ENCODE data around the gene ADGRF3.
"Not testable (repeated sequence)": the region's sequence is repeated elsewhere in the genome, so short reads cannot be mapped to it uniquely, and the experiment has no call there.

The ADGRF3 gene

DNA sequence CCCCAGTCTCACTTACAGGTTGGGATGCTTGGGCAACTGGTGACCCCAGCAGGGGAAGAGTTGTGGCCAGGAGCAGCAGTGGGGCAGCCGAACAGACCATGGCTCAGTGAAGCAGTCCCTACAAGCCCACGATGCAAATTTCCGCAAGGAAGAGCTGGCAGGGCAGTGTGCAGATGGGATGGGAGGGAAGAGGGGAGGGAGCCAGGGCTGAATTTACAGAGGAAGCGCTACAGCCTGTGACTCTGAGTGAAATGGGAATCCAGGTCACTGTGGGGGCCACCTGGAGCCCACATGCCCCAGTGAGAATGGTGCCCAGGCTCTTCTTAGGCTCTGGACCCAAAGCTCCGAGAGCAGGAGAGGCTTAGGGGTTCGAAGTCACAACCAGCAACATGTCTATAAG lies 27.6 kb downstream of the ADGRF3 start:
- H3K9me3 ChIP-seq, result no peaks in the 10 kb centered on the region
- H3K27me3 ChIP-seq, result no peaks in the 10 kb centered on the region
- H3K36me3 ChIP-seq, result no peaks in the 10 kb centered on the region
- no peaks in the 10 kb centered on the region for H3K4me1 ChIP-seq
- no peak overlapping the region for H3K4me2 ChIP-seq
- no peaks in the 10 kb centered on the region for H4K20me1 ChIP-seq
- H3K4me3 ChIP-seq, result no peak overlapping the region
- 0 out of 2 replicates have a peak overlapping the region, but pooled peaks have one; percentile 13 for H3K27ac ChIP-seq
- TF ChIP-seq Cebpa-rat (IDR thresholded peaks at IDR 0.05), result no peak
- no peak overlapping the region for H3K9ac ChIP-seq

DNA sequence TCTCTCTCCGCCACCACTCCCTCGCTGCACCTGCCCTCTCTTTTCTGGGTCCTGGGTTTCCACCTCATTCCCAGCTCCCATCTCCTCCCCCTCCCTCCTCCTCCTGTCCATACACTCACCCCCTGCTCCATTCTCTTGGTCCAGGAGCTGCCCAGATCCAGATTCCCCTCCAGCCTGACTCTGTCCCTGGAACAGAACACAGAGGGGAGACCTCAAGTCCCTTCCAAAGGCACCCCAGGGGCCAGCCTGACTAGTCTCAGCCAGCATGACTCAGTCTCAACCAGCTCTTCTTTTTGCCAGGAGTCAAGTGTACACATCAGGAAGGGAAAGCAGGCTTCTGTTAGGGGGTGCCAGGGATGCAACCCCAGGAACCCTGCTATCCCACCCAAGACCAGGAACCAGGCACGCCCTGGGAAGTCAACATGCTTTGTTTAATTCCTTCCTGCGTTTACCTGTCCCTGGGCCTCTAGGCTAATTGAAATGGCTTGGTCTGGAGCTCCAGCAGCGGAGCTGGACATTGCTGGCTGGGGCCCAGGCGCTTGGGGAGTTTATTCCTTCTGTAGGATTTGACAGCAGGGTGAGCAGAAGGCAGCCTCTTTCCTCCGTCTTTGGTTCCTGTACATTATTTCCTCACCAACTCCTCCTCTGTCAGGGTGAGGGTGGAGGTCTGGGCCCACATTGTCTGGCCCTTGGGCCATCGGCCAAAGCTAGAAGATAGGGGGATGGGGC lies 29.0 kb downstream of the ADGRF3 start:
- H3K4me2 ChIP-seq, result no peak overlapping the region
- no peak overlapping the region for H3K27ac ChIP-seq
- no peak overlapping the region for H3K4me3 ChIP-seq
- no peaks in the 10 kb centered on the region for H3K27me3 ChIP-seq
- H3K9me3 ChIP-seq, result no peaks in the 10 kb centered on the region
- H4K20me1 ChIP-seq, result no peaks in the 10 kb centered on the region
- no peak for TF ChIP-seq Cebpa-rat (IDR thresholded peaks at IDR 0.05)
- no peaks in the 10 kb centered on the region for H3K36me3 ChIP-seq
- H3K9ac ChIP-seq, result no peak overlapping the region
- no peaks in the 10 kb centered on the region for H3K4me1 ChIP-seq

DNA sequence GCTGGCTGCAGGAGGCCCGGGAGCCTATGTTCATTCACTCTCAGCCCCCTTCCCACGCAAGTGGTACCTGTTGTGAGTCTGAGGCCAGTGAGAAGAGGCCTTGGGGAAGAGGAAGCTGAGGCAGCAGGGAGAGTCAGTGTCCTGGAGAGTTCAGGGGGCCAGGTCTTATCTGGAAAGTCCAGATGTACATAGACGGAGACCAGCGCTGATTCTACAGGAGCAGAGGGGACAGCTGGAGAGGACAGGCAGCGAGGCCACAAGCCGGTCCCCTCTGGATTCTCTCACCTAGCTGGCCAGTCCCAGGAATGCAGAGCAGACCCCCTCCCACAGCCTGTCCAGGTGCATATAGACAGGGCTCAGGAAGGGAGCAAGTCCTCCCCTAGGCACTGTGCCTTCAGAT lies 29.7 kb downstream of the ADGRF3 start:
- Histone ChIP-seq H3K9me3 (no peaks in the 10 kb centered on the region), H3K4me2 (no peak overlapping the region), H3K27me3 (no peaks in the 10 kb centered on the region), H3K36me3 (no peaks in the 10 kb centered on the region), H3K27ac (no peak overlapping the region), H3K4me3 (no peak overlapping the region), H3K9ac (no peak overlapping the region), H3K4me1 (no peaks in the 10 kb centered on the region), H4K20me1 (no peaks in the 10 kb centered on the region)
- no peak for TF ChIP-seq Cebpa-rat (IDR thresholded peaks at IDR 0.05)

DNA sequence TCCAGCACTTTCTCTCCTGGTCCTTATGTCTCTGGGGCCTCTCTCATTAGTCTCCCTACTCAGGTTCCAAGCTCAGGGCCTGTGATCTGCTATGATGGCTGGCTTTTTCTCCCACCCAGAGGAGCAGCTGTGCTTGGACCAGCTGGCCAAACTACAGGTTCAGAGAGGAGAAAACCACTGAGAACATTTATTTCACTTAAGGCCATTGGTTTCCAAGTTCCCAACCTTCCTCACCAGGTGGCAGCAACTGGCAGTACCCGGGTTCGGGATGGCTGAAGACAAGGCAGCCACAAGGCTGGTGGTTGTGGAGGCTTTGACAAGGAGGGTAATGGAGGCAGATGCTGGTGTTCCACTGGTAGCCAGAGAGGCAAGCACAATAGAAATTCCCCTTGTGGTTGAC lies 30.5 kb downstream of the ADGRF3 start:
- no peak overlapping the region for H3K4me2 ChIP-seq
- no peak overlapping the region for H3K4me3 ChIP-seq
- no peaks in the 10 kb centered on the region for H4K20me1 ChIP-seq
- no peaks in the 10 kb centered on the region for H3K36me3 ChIP-seq
- H3K27ac ChIP-seq, result no peak overlapping the region
- H3K9me3 ChIP-seq, result no peaks in the 10 kb centered on the region
- no peaks in the 10 kb centered on the region for H3K4me1 ChIP-seq
- no peak for TF ChIP-seq Cebpa-rat (IDR thresholded peaks at IDR 0.05)
- H3K27me3 ChIP-seq, result no peaks in the 10 kb centered on the region
- no peak overlapping the region for H3K9ac ChIP-seq

DNA sequence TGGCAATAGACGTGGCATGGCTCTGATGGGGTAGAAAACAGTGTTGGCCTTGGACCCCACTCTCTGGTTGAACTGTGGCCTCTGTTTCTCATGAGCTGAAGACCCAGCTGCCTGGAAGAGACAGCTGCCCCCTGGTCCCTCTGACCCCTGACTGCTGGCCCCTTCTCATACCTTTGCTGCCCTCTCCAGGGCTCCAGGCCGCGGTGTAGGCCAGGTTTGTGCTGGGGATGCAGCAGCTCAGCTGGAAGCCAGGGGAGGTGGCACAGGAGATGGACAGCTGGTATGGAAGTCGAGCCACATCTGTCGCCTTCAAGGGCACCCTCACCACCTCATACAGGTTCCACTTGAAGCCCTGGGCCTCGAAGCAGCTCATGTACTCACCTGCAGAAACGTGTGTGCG lies 32.3 kb downstream of the ADGRF3 start:
- Histone ChIP-seq H3K9me3 (no peaks in the 10 kb centered on the region), H3K4me1 (no peaks in the 10 kb centered on the region), H3K36me3 (no peaks in the 10 kb centered on the region), H3K4me2 (no peak overlapping the region), H3K27me3 (no peaks in the 10 kb centered on the region), H3K27ac (no peak overlapping the region), H4K20me1 (no peaks in the 10 kb centered on the region), H3K4me3 (no peak overlapping the region), H3K9ac (no peak overlapping the region)
- no peak for TF ChIP-seq Cebpa-rat (IDR thresholded peaks at IDR 0.05)

DNA sequence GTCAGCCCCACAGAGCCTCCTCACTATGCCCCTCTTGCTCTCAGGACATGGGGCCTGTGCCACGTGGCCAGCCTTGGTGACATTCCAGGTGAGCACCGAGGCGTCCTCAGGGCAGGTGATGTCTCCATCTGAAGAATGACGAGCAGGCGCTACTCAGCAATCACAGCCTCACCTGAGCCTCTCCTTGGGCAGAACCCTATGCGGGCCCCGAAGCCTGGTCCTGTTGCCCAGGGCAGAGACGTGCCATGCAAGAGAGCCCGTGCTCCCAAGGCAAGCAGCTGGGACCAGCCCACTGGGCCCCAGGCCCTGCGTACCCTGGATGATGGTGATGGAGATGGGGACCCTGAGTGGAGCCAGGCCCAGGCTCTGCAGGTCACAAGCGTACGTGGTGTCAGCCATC lies 33.1 kb downstream of the ADGRF3 start:
- H3K4me2 ChIP-seq, result no peak overlapping the region
- no peak overlapping the region for H3K9ac ChIP-seq
- no peaks in the 10 kb centered on the region for H3K9me3 ChIP-seq
- H3K27me3 ChIP-seq, result no peaks in the 10 kb centered on the region
- no peak overlapping the region for H3K27ac ChIP-seq
- H4K20me1 ChIP-seq, result no peaks in the 10 kb centered on the region
- no peaks in the 10 kb centered on the region for H3K36me3 ChIP-seq
- no peak for TF ChIP-seq Cebpa-rat (IDR thresholded peaks at IDR 0.05)
- H3K4me3 ChIP-seq, result no peak overlapping the region
- no peaks in the 10 kb centered on the region for H3K4me1 ChIP-seq

DNA sequence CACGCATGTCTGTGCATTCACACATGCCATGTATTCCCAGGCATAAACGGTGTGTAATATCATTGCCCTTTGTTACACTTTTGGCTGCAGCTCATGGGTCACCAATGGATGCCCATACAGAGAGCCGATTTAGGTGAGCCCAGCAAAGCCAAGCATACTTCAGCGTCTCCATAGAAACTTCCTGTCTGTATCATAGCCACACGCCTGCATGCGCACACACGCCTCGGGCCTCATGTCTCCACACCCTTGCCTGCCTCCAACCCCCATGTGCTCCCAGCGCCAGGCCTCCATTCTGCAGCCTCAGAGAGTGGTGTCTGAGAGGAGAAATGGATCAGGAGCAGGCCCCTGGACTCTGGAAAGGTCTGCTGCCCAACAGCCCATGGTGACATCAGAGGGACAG lies 34.1 kb downstream of the ADGRF3 start:
- Histone ChIP-seq H3K27me3 (no peaks in the 10 kb centered on the region), H4K20me1 (no peaks in the 10 kb centered on the region), H3K4me1 (no peaks in the 10 kb centered on the region), H3K9ac (no peak overlapping the region), H3K9me3 (no peaks in the 10 kb centered on the region), H3K4me2 (no peak overlapping the region), H3K4me3 (no peak overlapping the region), H3K27ac (no peak overlapping the region), H3K36me3 (no peaks in the 10 kb centered on the region)
- TF ChIP-seq Cebpa-rat (IDR thresholded peaks at IDR 0.05), result no peak

DNA sequence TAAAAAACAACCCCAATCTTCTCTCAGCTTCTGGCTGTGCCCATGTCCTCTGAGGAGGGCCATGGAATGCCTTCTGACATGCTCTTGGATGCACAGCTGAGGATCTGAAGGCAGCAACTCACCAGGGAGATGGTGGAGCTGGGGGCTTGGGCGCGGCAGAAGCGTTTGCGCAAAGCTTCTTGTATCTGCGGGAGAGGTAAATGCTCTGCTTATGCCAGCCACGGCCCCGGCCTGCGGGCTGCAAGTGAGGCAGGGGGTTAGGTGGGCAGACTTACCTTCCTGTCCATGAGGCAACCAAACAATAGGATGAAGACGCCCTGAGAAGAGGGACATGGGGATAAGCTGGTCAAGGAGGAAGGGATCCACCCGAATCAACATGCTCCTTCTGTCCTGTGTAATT lies 36.7 kb downstream of the ADGRF3 start:
- no peak overlapping the region for H3K9ac ChIP-seq
- no peaks in the 10 kb centered on the region for H3K36me3 ChIP-seq
- H3K9me3 ChIP-seq, result no peaks in the 10 kb centered on the region
- H3K4me2 ChIP-seq, result no peak overlapping the region
- no peaks in the 10 kb centered on the region for H3K27me3 ChIP-seq
- H3K4me1 ChIP-seq, result no peaks in the 10 kb centered on the region
- no peak overlapping the region for H3K4me3 ChIP-seq
- H3K27ac ChIP-seq, result no peak overlapping the region
- no peaks in the 10 kb centered on the region for H4K20me1 ChIP-seq
- no peak for TF ChIP-seq Cebpa-rat (IDR thresholded peaks at IDR 0.05)

DNA sequence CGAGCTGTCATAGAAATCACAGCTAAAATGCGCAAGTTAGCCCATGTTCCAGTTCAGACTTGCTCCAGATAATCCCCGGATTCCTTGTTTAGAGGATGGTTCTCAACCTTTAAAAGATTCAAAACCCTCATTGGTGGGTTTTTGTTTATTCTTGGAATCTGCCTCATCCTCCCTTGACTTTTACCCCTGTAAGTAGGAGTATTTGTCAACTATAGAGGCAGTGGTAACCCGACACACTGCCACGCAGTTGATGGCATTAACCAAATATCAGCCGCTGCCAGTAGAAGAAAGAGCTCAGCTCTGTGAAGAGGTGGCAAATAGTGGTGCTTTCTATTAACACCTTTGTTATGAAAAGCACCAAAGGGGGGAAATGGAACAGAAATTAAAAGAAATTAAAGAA lies 41.0 kb downstream of the ADGRF3 start:
- Histone ChIP-seq H3K4me1 (peaks cover 2% of the 10 kb centered on the region), H3K36me3 (no peaks in the 10 kb centered on the region), H3K9ac (no peak overlapping the region), H3K4me3 (no peak overlapping the region), H3K9me3 (no peaks in the 10 kb centered on the region), H3K27me3 (no peaks in the 10 kb centered on the region), H3K4me2 (no peak overlapping the region), H4K20me1 (no peaks in the 10 kb centered on the region), H3K27ac (no peak overlapping the region)
- TF ChIP-seq Cebpa-rat (IDR thresholded peaks at IDR 0.05), result no peak

DNA sequence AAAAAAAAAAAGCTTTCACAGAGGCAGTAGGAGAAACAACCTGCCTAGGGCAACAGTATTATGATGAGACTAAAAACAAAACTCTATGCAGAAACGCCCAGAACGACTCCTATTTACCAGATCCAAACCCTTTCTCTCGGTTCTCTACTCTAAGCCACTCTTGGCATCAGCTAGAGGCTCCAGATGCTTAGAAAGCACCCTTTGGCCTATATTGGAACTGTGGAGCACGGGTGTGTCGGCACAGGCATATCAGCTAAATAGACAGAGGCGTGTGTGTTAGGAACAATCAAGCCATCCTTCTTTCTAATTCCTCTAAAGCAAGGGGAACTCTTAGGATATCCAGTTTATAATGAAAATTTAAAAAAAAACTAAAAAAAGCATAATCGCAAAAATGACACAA lies 41.5 kb downstream of the ADGRF3 start:
- H3K4me3 ChIP-seq, H3K9me3 ChIP-seq, H3K4me2 ChIP-seq, H3K9ac ChIP-seq, H3K27ac ChIP-seq, H3K36me3 ChIP-seq, H3K4me1 ChIP-seq, H3K27me3 ChIP-seq, H4K20me1 ChIP-seq: not testable (repeated sequence)

DNA sequence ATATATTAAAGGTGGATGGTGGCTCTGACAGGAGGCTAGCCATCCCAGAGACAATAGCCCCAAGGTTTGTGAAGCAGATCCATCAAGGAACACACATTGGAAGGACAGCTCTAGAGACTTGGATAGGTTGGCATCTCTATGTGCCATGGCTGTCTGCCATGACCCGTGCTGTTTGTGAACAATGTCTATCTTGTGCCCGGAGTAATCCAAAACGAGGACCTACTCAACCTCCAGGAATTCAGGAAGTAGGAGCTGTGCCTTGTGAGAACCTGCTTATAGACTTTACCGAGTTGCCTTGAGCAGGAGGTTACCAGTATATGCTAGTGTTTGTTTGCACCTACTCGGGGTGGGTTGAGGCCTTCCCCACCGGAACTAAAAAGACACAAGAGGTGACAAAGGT lies 43.7 kb downstream of the ADGRF3 start:
- Histone ChIP-seq H3K9me3 (no peaks in the 10 kb centered on the region), H3K9ac (no peak overlapping the region), H3K4me2 (no peak overlapping the region), H3K36me3 (no peaks in the 10 kb centered on the region), H4K20me1 (no peaks in the 10 kb centered on the region), H3K4me1 (peaks cover 18% of the 10 kb centered on the region), H3K27me3 (no peaks in the 10 kb centered on the region), H3K4me3 (no peak overlapping the region), H3K27ac (no peak overlapping the region)
- TF ChIP-seq Cebpa-rat (IDR thresholded peaks at IDR 0.05), result no peak
